Naive thymus-derived CD8-positive, alpha-beta T cell (primary cell): ENCODE measurements around the gene LSAMP. TPM values are rescaled to one million over a fixed set of nuclear protein-coding genes. Genes with fewer than 3 reads are reported as not detected.

Experiments
- ATAC-seq, 2 donors: fragments of 150-1000 bp; cut with Tn5 transposase in 1 of 2; sonication (Bioruptor Pico), chemical (Tn5 transposase) in 1 of 2; 1 replicate in 1 of 2; 2 replicates in 1 of 2; pipeline ENCODE4 v1.10.0; 2021; ENCODE audit warnings: mild to moderate bottlenecking in 2 of 2, moderate library complexity in 2 of 2
- POLR2A ChIA-PET: fragments of 350-600 bp; sonication (Branson Sonifier 250); formaldehyde crosslinking; loops from one replicate; lab custom pipeline; 2021; ENCODE audit warnings: antibody characterized with exemption; lab: Charles Lee
- DNase-seq, 10 donors: peaks; one replicate each; pipeline versions ENCODE4 v3.0.0 to v3.0.0-alpha.2; 2020 to 2022
- H3K27ac Mint-ChIP-seq, 10 donors: one replicate each; pipeline ENCODE4 v1.8.0; 2020 to 2022; ENCODE audit warnings: mild to moderate bottlenecking in 10 of 10, mixed read lengths in 10 of 10, moderate library complexity in 4 of 10, inconsistent platforms in 1 of 10
- H3K27me3 Mint-ChIP-seq, 5 donors: one replicate each; pipeline ENCODE4 v1.8.0; 2021 to 2022; ENCODE audit warnings: mixed read lengths in 5 of 5
- H3K36me3 Mint-ChIP-seq, 3 donors: one replicate each; pipeline ENCODE4 v1.8.0; 2020 to 2022; ENCODE audit warnings: mixed read lengths in 3 of 3, mild to moderate bottlenecking in 2 of 3, inconsistent platforms in 1 of 3
- H3K4me1 Mint-ChIP-seq, 4 donors: one replicate each; pipeline ENCODE4 v1.8.0; 2021 to 2022; ENCODE audit warnings: mixed read lengths in 4 of 4
- H3K4me3 Mint-ChIP-seq, 10 donors: one replicate each; pipeline ENCODE4 v1.8.0; 2020 to 2022; ENCODE audit warnings: mild to moderate bottlenecking in 10 of 10, mixed read lengths in 10 of 10, moderate library complexity in 6 of 10, inconsistent platforms in 1 of 10
- H3K9me3 Mint-ChIP-seq, 9 donors: one replicate each; pipeline ENCODE4 v1.8.0; 2020 to 2022; ENCODE audit warnings: mixed read lengths in 9 of 9, mild to moderate bottlenecking in 3 of 9, inconsistent platforms in 1 of 9, moderate library complexity in 1 of 9
- polyA plus RNA-seq, 3 donors: library from polyadenylated mRNA; unstranded; fragments of 300-500 nt; fragmentation: Illumina TruSeq; gene quantifications; one replicate each; pipeline ENCODE4 v1.2.3, GENCODE V29; 2021
- total RNA-seq, 8 experiments: library from RNA in 2 of 8; stranded (reverse) in 2 of 8; gene quantifications; one replicate each; pipeline ENCODE4 v1.2.3 and lab custom pipeline; 2021 to 2026

Gene LSAMP
- total and polyA plus RNA-seq, 5 experiments from 2014 or later: not detected

- Mint-ChIP-seq H3K9me3 (peaks cover 0 to 11% (median 0%) of the 10 kb centered on the region in 9 donors), H3K36me3 (no peaks in the 10 kb centered on the region), H3K27ac (no peak overlapping the region), H3K4me3 (no peak overlapping the region), H3K27me3 (peaks cover 0 to 3% (median 0%) of the 10 kb centered on the region in 5 donors), H3K4me1 (no peaks in the 10 kb centered on the region)
- POLR2A ChIA-PET: no interaction called here
- ATAC-seq (no peak), DNase-seq (no peak)
Measured at GRCh38 chr3:116188231-116188785, 257.0 kb downstream of the LSAMP start.

GRCh38 chr3:116186049-116186448 is 259.2 kb downstream of the LSAMP start:
- H3K27ac Mint-ChIP-seq: no peak overlapping the region
- POLR2A ChIA-PET: interaction anchor here (0.6 kb wide), 1 partner anchor 44 kb away, joined by 3 read pairs; no protein-coding TSS in a partner anchor
- H3K9me3 Mint-ChIP-seq: peaks cover 0 to 9% (median 0%) of the 10 kb centered on the region in 9 donors
- DNase-seq: no peak
- no peaks in the 10 kb centered on the region for H3K4me1 Mint-ChIP-seq
- no peak for ATAC-seq
- H3K27me3 Mint-ChIP-seq: peaks cover 0 to 3% (median 0%) of the 10 kb centered on the region in 5 donors
- H3K36me3 Mint-ChIP-seq: no peaks in the 10 kb centered on the region
- H3K4me3 Mint-ChIP-seq: no peak overlapping the region

GRCh38 chr3:116181159-116181558 is 264.1 kb downstream of the LSAMP start:
- Mint-ChIP-seq H3K27me3 (no peaks in the 10 kb centered on the region), H3K27ac (no peak overlapping the region), H3K4me3 (no peak overlapping the region), H3K4me1 (no peaks in the 10 kb centered on the region), H3K9me3 (peaks cover 0 to 6% (median 0%) of the 10 kb centered on the region in 9 donors), H3K36me3 (no peaks in the 10 kb centered on the region)
- ATAC-seq (no peak), DNase-seq (no peak)
- POLR2A ChIA-PET: no interaction called here

GRCh38 chr3:116179091-116179490 is 266.2 kb downstream of the LSAMP start:
- Mint-ChIP-seq H3K9me3 (peaks cover 0 to 10% (median 0%) of the 10 kb centered on the region in 9 donors), H3K27ac (no peak overlapping the region), H3K27me3 (peaks cover 0 to 4% (median 0%) of the 10 kb centered on the region in 5 donors), H3K4me3 (no peak overlapping the region), H3K36me3 (no peaks in the 10 kb centered on the region), H3K4me1 (no peaks in the 10 kb centered on the region)
- POLR2A ChIA-PET: no interaction called here
- DNase-seq (no peak), ATAC-seq (no peak)

- Mint-ChIP-seq H3K27me3 (peaks cover 0 to 4% (median 0%) of the 10 kb centered on the region in 5 donors), H3K36me3 (no peaks in the 10 kb centered on the region), H3K27ac (no peak overlapping the region), H3K4me1 (no peaks in the 10 kb centered on the region), H3K4me3 (no peak overlapping the region), H3K9me3 (peaks cover 0 to 7% (median 0%) of the 10 kb centered on the region in 9 donors)
- POLR2A ChIA-PET: no interaction called here
- DNase-seq (no peak), ATAC-seq (no peak)
Measured at GRCh38 chr3:116176974-116177555, 268.2 kb downstream of the LSAMP start.

- Mint-ChIP-seq H3K27ac (no peak overlapping the region), H3K4me1 (no peaks in the 10 kb centered on the region), H3K9me3 (peaks cover 0 to 10% (median 0%) of the 10 kb centered on the region in 9 donors), H3K4me3 (no peak overlapping the region), H3K36me3 (no peaks in the 10 kb centered on the region), H3K27me3 (peaks cover 0 to 2% (median 0%) of the 10 kb centered on the region in 5 donors)
- POLR2A ChIA-PET: no interaction called here
- DNase-seq (no peak), ATAC-seq (no peak)
Measured at GRCh38 chr3:116166121-116166520, 279.2 kb downstream of the LSAMP start.

- no peak for ATAC-seq
- Mint-ChIP-seq H3K27ac (no peak overlapping the region), H3K27me3 (peaks cover 0 to 2% (median 0%) of the 10 kb centered on the region in 5 donors)
Measured at GRCh38 chr3:116165641-116166040, 279.6 kb downstream of the LSAMP start.

GRCh38 chr3:116165135-116165534 is 280.2 kb downstream of the LSAMP start:
- Mint-ChIP-seq H3K36me3 (no peaks in the 10 kb centered on the region), H3K4me1 (no peaks in the 10 kb centered on the region), H3K9me3 (peaks cover 0 to 10% (median 0%) of the 10 kb centered on the region in 9 donors), H3K27ac (no peak overlapping the region), H3K4me3 (no peak overlapping the region), H3K27me3 (peaks cover 0 to 2% (median 0%) of the 10 kb centered on the region in 5 donors)
- ATAC-seq (no peak), DNase-seq (no peak)
- POLR2A ChIA-PET: no interaction called here

More at GRCh38 chr3:116165641-116166040, 279.6 kb downstream of the LSAMP start:
- POLR2A ChIA-PET: no interaction called here
- no peak for DNase-seq
- Mint-ChIP-seq H3K36me3 (no peaks in the 10 kb centered on the region), H3K9me3 (peaks cover 0 to 10% (median 0%) of the 10 kb centered on the region in 9 donors), H3K4me1 (no peaks in the 10 kb centered on the region), H3K4me3 (no peak overlapping the region)

- H3K36me3 Mint-ChIP-seq: no peaks in the 10 kb centered on the region
- H3K27ac Mint-ChIP-seq: no peak overlapping the region
- ATAC-seq: no peak
- peaks cover 0 to 18% (median 4%) of the 10 kb centered on the region in 9 donors for H3K9me3 Mint-ChIP-seq
- POLR2A ChIA-PET: no interaction called here
- DNase-seq: no peak
- H3K4me3 Mint-ChIP-seq: no peak overlapping the region
- H3K27me3 Mint-ChIP-seq: peaks cover 0 to 2% (median 0%) of the 10 kb centered on the region in 5 donors
- H3K4me1 Mint-ChIP-seq: no peaks in the 10 kb centered on the region
Measured at GRCh38 chr3:116164039-116164438, 281.2 kb downstream of the LSAMP start.

- Mint-ChIP-seq H3K4me3 (no peak overlapping the region), H3K27me3 (no peaks in the 10 kb centered on the region), H3K9me3 (peaks cover 0 to 9% (median 4%) of the 10 kb centered on the region in 9 donors), H3K4me1 (no peaks in the 10 kb centered on the region), H3K27ac (no peak overlapping the region), H3K36me3 (no peaks in the 10 kb centered on the region)
- ATAC-seq (no peak), DNase-seq (no peak)
- POLR2A ChIA-PET: no interaction called here
Measured at GRCh38 chr3:116161575-116162525, 283.4 kb downstream of the LSAMP start.

GRCh38 chr3:116160594-116160993 is 284.7 kb downstream of the LSAMP start:
- Mint-ChIP-seq H3K27me3 (no peaks in the 10 kb centered on the region), H3K36me3 (no peaks in the 10 kb centered on the region), H3K4me1 (no peaks in the 10 kb centered on the region), H3K27ac (no peak overlapping the region), H3K4me3 (no peak overlapping the region), H3K9me3 (peaks cover 0 to 9% (median 4%) of the 10 kb centered on the region in 9 donors)
- POLR2A ChIA-PET: no interaction called here
- ATAC-seq: no peak
- no peak for DNase-seq

- H3K36me3 Mint-ChIP-seq: no peaks in the 10 kb centered on the region
- ATAC-seq (no peak), DNase-seq (no peak)
- no peak overlapping the region for H3K27ac Mint-ChIP-seq
- no peak overlapping the region for H3K4me3 Mint-ChIP-seq
- peaks cover 0 to 9% (median 4%) of the 10 kb centered on the region in 9 donors for H3K9me3 Mint-ChIP-seq
- peaks cover 0 to 3% (median 0%) of the 10 kb centered on the region in 5 donors for H3K27me3 Mint-ChIP-seq
- POLR2A ChIA-PET: no interaction called here
- H3K4me1 Mint-ChIP-seq: no peaks in the 10 kb centered on the region
Measured at GRCh38 chr3:116155841-116156240, 289.4 kb downstream of the LSAMP start.

GRCh38 chr3:116154389-116154788 is 290.9 kb downstream of the LSAMP start:
- H3K4me3 Mint-ChIP-seq: peak overlapping the region in 1 of 10 donors; percentile 15
- H3K9me3 Mint-ChIP-seq: peaks cover 0 to 9% (median under 1%) of the 10 kb centered on the region in 9 donors
- H3K4me1 Mint-ChIP-seq: no peaks in the 10 kb centered on the region
- ATAC-seq (no peak), DNase-seq (no peak)
- no peaks in the 10 kb centered on the region for H3K36me3 Mint-ChIP-seq
- H3K27me3 Mint-ChIP-seq: peaks cover 0 to 3% (median 0%) of the 10 kb centered on the region in 5 donors
- H3K27ac Mint-ChIP-seq: no peak overlapping the region
- POLR2A ChIA-PET: no interaction called here
